ENCODE measurements around the gene HOXA6. TPM values are rescaled to one million over a fixed set of nuclear protein-coding genes. Genes with fewer than 3 reads are reported as not detected.

HOXA6 gene
- total and polyA plus RNA-seq, 10 of the 15 experiments (the other 5 are each of a cell fraction or from before 2014, with no cell fraction given) = 0.08 TPM; not detected in 9

GRCh38 chr7:27173511-27173955, 26.0 kb upstream of the HOXA6 start:
- no TSS peak for BruUV-seq (replicated peaks)
- no peaks in the 10 kb centered on the region for H4K20me1 ChIP-seq (ENCODE audit: control insufficient read depth, insufficient read depth)
- no peaks in the 10 kb centered on the region for H3K4me1 ChIP-seq (ENCODE audit: control insufficient read depth, insufficient read depth, low read length)
- TF ChIP-seq SUZ12 (IDR thresholded peaks at IDR 0.05; ENCODE audit: unreplicated experiment) (peak; percentile 99), CHD4 (IDR thresholded peaks at IDR 0.05) (no peak)
- no peak overlapping the region for H3K27ac ChIP-seq (ENCODE audit: control insufficient read depth, insufficient read depth)
- no peaks in the 10 kb centered on the region; the same call in 2 of the 3 replicates for H3K9me3 ChIP-seq (replicated peaks; ENCODE audit: control insufficient read depth, insufficient read depth, low read length)
- no peak for FAIRE-seq
- H2AFZ ChIP-seq (ENCODE audit: control insufficient read depth, low read depth, low read length) = no peak overlapping the region
- H3K36me3 ChIP-seq (ENCODE audit: control insufficient read depth in 2 of 2, insufficient read depth in 2 of 2, low read length in 1 of 2) = no peaks in the 10 kb centered on the region; a peak in 1 of 4 replicates
- SMC1A ChIA-PET (ENCODE audit: uncharacterized antibody, unreplicated experiment) = no interaction called here
- no peaks in the 10 kb centered on the region for H3K79me2 ChIP-seq (ENCODE audit: control insufficient read depth, insufficient read depth, low read length)
- WGBS (ENCODE audit: insufficient coverage, insufficient replicate concordance, low lambda C conversion rate, missing lambda C conversion rate) = 5% methylated on average over 30 of the region's 59 CpGs
- RAD21 ChIA-PET (ENCODE audit: unreplicated experiment) = interaction anchor here (0.8 kb wide), 1 partner anchor 15 kb away, joined by 3 read pairs; no protein-coding TSS in a partner anchor
- in situ Hi-C loops (cut with MboI) (loop anchor here (25.0 kb wide), 1 partner anchor 1086 kb away; no protein-coding TSS in a partner anchor), intact Hi-C loops (cut with micrococcal nuclease; ENCODE audit: unreplicated experiment) (no loop called here)
- ATAC-seq = no peak
- no peak for DNase-seq (ENCODE audit: low read depth, low spot score)
- POLR2A ChIA-PET = no interaction called here
- CTCF ChIA-PET = no interaction called here
- H3K9ac ChIP-seq (ENCODE audit: control insufficient read depth, insufficient read depth, low read length) = no peak overlapping the region
- no peak overlapping the region for H3K4me3 ChIP-seq
- peaks cover 20 to 27% of the 10 kb centered on the region in 2 experiments for H3K27me3 ChIP-seq (replicated peaks in 1 of 2; ENCODE audit: control insufficient read depth in 2 of 2, insufficient read depth in 2 of 2, low read length in 1 of 2)
- 0 out of 2 replicates have a peak overlapping the region, but pooled peaks have one; percentile 3 for H3K4me2 ChIP-seq (ENCODE audit: control insufficient read depth, insufficient read depth)

- ChIA-PET CTCF (no interaction called here), RAD21 (ENCODE audit: unreplicated experiment) (interaction anchor here (0.8 kb wide), 1 partner anchor 14 kb away, joined by 3 read pairs; no protein-coding TSS in a partner anchor), SMC1A (ENCODE audit: uncharacterized antibody, unreplicated experiment) (no interaction called here), POLR2A (no interaction called here)
- intact Hi-C loops (cut with micrococcal nuclease; ENCODE audit: unreplicated experiment) = no loop called here
- ATAC-seq (no peak), FAIRE-seq (no peak), DNase-seq (ENCODE audit: low read depth, low spot score) (no peak)
- 17% methylated on average over 40 of the region's 58 CpGs for WGBS (ENCODE audit: insufficient coverage, insufficient replicate concordance, low lambda C conversion rate, missing lambda C conversion rate)
- Histone ChIP-seq H3K9me3 (replicated peaks; ENCODE audit: control insufficient read depth, insufficient read depth, low read length) (no peaks in the 10 kb centered on the region; the same call in 2 of the 3 replicates), H3K9ac (ENCODE audit: control insufficient read depth, insufficient read depth, low read length) (no peak overlapping the region), H3K27ac (ENCODE audit: control insufficient read depth, insufficient read depth) (no peak overlapping the region), H2AFZ (ENCODE audit: control insufficient read depth, low read depth, low read length) (no peak overlapping the region), H4K20me1 (ENCODE audit: control insufficient read depth, insufficient read depth) (no peaks in the 10 kb centered on the region), H3K4me3 (no peak overlapping the region), H3K79me2 (ENCODE audit: control insufficient read depth, insufficient read depth, low read length) (no peaks in the 10 kb centered on the region), H3K36me3 (ENCODE audit: control insufficient read depth in 2 of 2, insufficient read depth in 2 of 2, low read length in 1 of 2) (no peaks in the 10 kb centered on the region; a peak in 1 of 4 replicates), H3K4me1 (ENCODE audit: control insufficient read depth, insufficient read depth, low read length) (no peaks in the 10 kb centered on the region), H3K27me3 (replicated peaks in 1 of 2; ENCODE audit: control insufficient read depth in 2 of 2, insufficient read depth in 2 of 2, low read length in 1 of 2) (peaks cover 24 to 29% of the 10 kb centered on the region in 2 experiments), H3K4me2 (ENCODE audit: control insufficient read depth, insufficient read depth) (0 out of 2 replicates have a peak overlapping the region, but pooled peaks have one; percentile 9)
- in situ Hi-C loops (cut with MboI) = loop anchor here (25.0 kb wide), 1 partner anchor 1086 kb away; no protein-coding TSS in a partner anchor
- no TSS peak for BruUV-seq (replicated peaks)
- no peak for TF ChIP-seq SMARCA5 (IDR thresholded peaks at IDR 0.05)
- no peak for TF ChIP-seq RCOR1 (conservative IDR thresholded peaks at IDR 0.05; ENCODE audit: low read depth, low read length)
- no peak for TF ChIP-seq ZNF274 (IDR thresholded peaks at IDR 0.05; ENCODE audit: insufficient read depth, insufficient read length)
- no peak for TF ChIP-seq BACH1 (IDR thresholded peaks at IDR 0.05; ENCODE audit: borderline replicate concordance)
- no peak for TF ChIP-seq PAX8 (IDR thresholded peaks at IDR 0.05)
- no peak for TF ChIP-seq POU2F2 (IDR thresholded peaks at IDR 0.05; ENCODE audit: borderline replicate concordance, low read depth, low read length)
- TF ChIP-seq ATF3 (IDR thresholded peaks at IDR 0.05; ENCODE audit: borderline replicate concordance, extremely low read depth, low read depth, low read length) = no peak
- no peak for TF ChIP-seq STAT3 (IDR thresholded peaks at IDR 0.05; ENCODE audit: low read depth, low read length)
- TF ChIP-seq ZBTB33 (IDR thresholded peaks at IDR 0.05) = no peak
- no peak for TF ChIP-seq EZH2 (IDR thresholded peaks at IDR 0.05; ENCODE audit: borderline replicate concordance, control insufficient read depth, low read depth, low read length)
- TF ChIP-seq NBN (IDR thresholded peaks at IDR 0.05) = no peak
These were observed 25.4 kb upstream of the HOXA6 start for GRCh38 chr7:27172823-27173510.

Data from GM12878 (cell line).